IPS-15b (cell line): ENCODE measurements around the gene AQP1.

Experiments used
- H3K27me3 ChIP-seq: one replicate; pipeline ENCODE4 v1.6.1; 2013; ENCODE audit warnings: low read length; ENCODE audit not compliant: control insufficient read depth, insufficient read depth
- H3K36me3 ChIP-seq: one replicate; pipeline ENCODE4 v1.6.1; 2013; ENCODE audit warnings: low read length; ENCODE audit not compliant: control insufficient read depth, insufficient read depth
- H3K4me1 ChIP-seq: one replicate; pipeline ENCODE4 v1.6.1; 2013; ENCODE audit warnings: mild to moderate bottlenecking, low read length; ENCODE audit not compliant: control insufficient read depth, insufficient read depth
- H3K4me3 ChIP-seq: one replicate; pipeline ENCODE4 v1.5.1; 2013; ENCODE audit warnings: low read depth, low read length
- H3K9ac ChIP-seq: one replicate; pipeline ENCODE4 v1.6.1; 2013; ENCODE audit warnings: low read depth, mild to moderate bottlenecking, low read length
- H3K9me3 ChIP-seq: one replicate; pipeline ENCODE4 v1.6.1; 2013; ENCODE audit warnings: mild to moderate bottlenecking, low read length; ENCODE audit not compliant: control insufficient read depth, insufficient read depth

AQP1 gene

GRCh38 chr7:30900053-30900452 is 11.6 kb upstream of the AQP1 start:
- Histone ChIP-seq H3K27me3 (no peaks in the 10 kb centered on the region), H3K4me3 (no peak overlapping the region), H3K4me1 (no peaks in the 10 kb centered on the region), H3K9me3 (no peaks in the 10 kb centered on the region), H3K36me3 (no peaks in the 10 kb centered on the region), H3K9ac (no peak overlapping the region)

GRCh38 chr7:30900803-30901362 is 10.8 kb upstream of the AQP1 start:
- Histone ChIP-seq H3K4me1 (no peaks in the 10 kb centered on the region), H3K9ac (no peak overlapping the region), H3K4me3 (no peak overlapping the region), H3K27me3 (no peaks in the 10 kb centered on the region), H3K36me3 (no peaks in the 10 kb centered on the region), H3K9me3 (no peaks in the 10 kb centered on the region)

- Histone ChIP-seq H3K9ac (no peak overlapping the region), H3K27me3 (no peaks in the 10 kb centered on the region), H3K4me3 (no peak overlapping the region), H3K9me3 (no peaks in the 10 kb centered on the region), H3K36me3 (no peaks in the 10 kb centered on the region), H3K4me1 (no peaks in the 10 kb centered on the region)
Observed at GRCh38 chr7:30901856-30902255, 9.8 kb upstream of the AQP1 start.

- H3K4me1 ChIP-seq = no peaks in the 10 kb centered on the region
- no peak overlapping the region for H3K4me3 ChIP-seq
- H3K36me3 ChIP-seq = no peaks in the 10 kb centered on the region
- H3K9me3 ChIP-seq = no peaks in the 10 kb centered on the region
- H3K27me3 ChIP-seq = no peaks in the 10 kb centered on the region
- no peak overlapping the region for H3K9ac ChIP-seq
Observed at GRCh38 chr7:30902466-30902865, 9.2 kb upstream of the AQP1 start.

- no peaks in the 10 kb centered on the region for H3K4me1 ChIP-seq
Observed at GRCh38 chr7:30903146-30903545, 8.5 kb upstream of the AQP1 start.

GRCh38 chr7:30904561-30904960 is 7.1 kb upstream of the AQP1 start:
- no peak overlapping the region for H3K9ac ChIP-seq
- H3K4me3 ChIP-seq = no peak overlapping the region

More at GRCh38 chr7:30903146-30903545, 8.5 kb upstream of the AQP1 start:
- Histone ChIP-seq H3K9me3 (no peaks in the 10 kb centered on the region), H3K27me3 (no peaks in the 10 kb centered on the region), H3K9ac (no peak overlapping the region), H3K4me3 (no peak overlapping the region), H3K36me3 (no peaks in the 10 kb centered on the region)

GRCh38 chr7:30905078-30906012 is 6.3 kb upstream of the AQP1 start:
- no peaks in the 10 kb centered on the region for H3K27me3 ChIP-seq
- H3K36me3 ChIP-seq = no peaks in the 10 kb centered on the region
- H3K4me3 ChIP-seq = no peak overlapping the region
- H3K9me3 ChIP-seq = no peaks in the 10 kb centered on the region
- H3K4me1 ChIP-seq = no peaks in the 10 kb centered on the region
- H3K9ac ChIP-seq = no peak overlapping the region

More at GRCh38 chr7:30904561-30904960, 7.1 kb upstream of the AQP1 start:
- H3K27me3 ChIP-seq = no peaks in the 10 kb centered on the region
- H3K36me3 ChIP-seq = no peaks in the 10 kb centered on the region
- H3K4me1 ChIP-seq = no peaks in the 10 kb centered on the region
- H3K9me3 ChIP-seq = no peaks in the 10 kb centered on the region

- Histone ChIP-seq H3K4me1 (no peaks in the 10 kb centered on the region), H3K9me3 (no peaks in the 10 kb centered on the region), H3K27me3 (no peaks in the 10 kb centered on the region), H3K36me3 (no peaks in the 10 kb centered on the region), H3K9ac (no peak overlapping the region), H3K4me3 (no peak overlapping the region)
Observed at GRCh38 chr7:30906014-30906413, 5.6 kb upstream of the AQP1 start.

GRCh38 chr7:30906515-30907240 is 5.0 kb upstream of the AQP1 start:
- Histone ChIP-seq H3K9me3 (no peaks in the 10 kb centered on the region), H3K9ac (peak overlapping the region; percentile 24), H3K4me1 (no peaks in the 10 kb centered on the region)

GRCh38 chr7:30907527-30908267 is 4.0 kb upstream of the AQP1 start:
- H3K9me3 ChIP-seq = no peaks in the 10 kb centered on the region
- no peaks in the 10 kb centered on the region for H3K36me3 ChIP-seq
- H3K4me1 ChIP-seq = no peaks in the 10 kb centered on the region
- no peaks in the 10 kb centered on the region for H3K27me3 ChIP-seq
- H3K4me3 ChIP-seq = no peak overlapping the region
- H3K9ac ChIP-seq = no peak overlapping the region

More at GRCh38 chr7:30906515-30907240, 5.0 kb upstream of the AQP1 start:
- Histone ChIP-seq H3K4me3 (no peak overlapping the region), H3K27me3 (no peaks in the 10 kb centered on the region), H3K36me3 (no peaks in the 10 kb centered on the region)

- no peak overlapping the region for H3K9ac ChIP-seq
- no peaks in the 10 kb centered on the region for H3K4me1 ChIP-seq
- H3K27me3 ChIP-seq = no peaks in the 10 kb centered on the region
Observed at GRCh38 chr7:30908681-30909080, 3.0 kb upstream of the AQP1 start.

More at GRCh38 chr7:30908681-30909080, 3.0 kb upstream of the AQP1 start:
- Histone ChIP-seq H3K4me3 (no peak overlapping the region), H3K9me3 (no peaks in the 10 kb centered on the region), H3K36me3 (no peaks in the 10 kb centered on the region)
